HepG2 (cell line): Measurements from ENCODE around the gene MYCBPAP. TPM values are rescaled to one million over a fixed set of nuclear protein-coding genes. Genes with fewer than 3 reads are reported as not detected.

Experiments
- CAMTA2 ChIP-seq: sonication (generic); formaldehyde crosslinking; IDR thresholded peaks from 2 replicates; pipeline ENCODE4 v1.4.0; 2020; ENCODE audit warnings: mild to moderate bottlenecking, missing genetic modification reagents, borderline replicate concordance
- FOXP4 ChIP-seq: sonication (generic); formaldehyde crosslinking; IDR thresholded peaks from 2 replicates; pipeline ENCODE4 v1.4.0; 2020; ENCODE audit warnings: missing genetic modification reagents
- HOXA9 ChIP-seq: sonication (generic); formaldehyde crosslinking; IDR thresholded peaks from 2 replicates; pipeline ENCODE4 v1.8.1; 2022; ENCODE audit warnings: missing genetic modification reagents, mild to moderate bottlenecking, moderate library complexity, borderline replicate concordance
- IRX3 ChIP-seq: sonication (generic); formaldehyde crosslinking; IDR thresholded peaks from 2 replicates; pipeline ENCODE4 v1.8.1; 2023; ENCODE audit warnings: mild to moderate bottlenecking, low read depth, missing genetic modification reagents, borderline replicate concordance
- JDP2 ChIP-seq: sonication (generic); formaldehyde crosslinking; IDR thresholded peaks from 2 replicates; pipeline ENCODE4 v1.8.1; 2022; ENCODE audit warnings: missing genetic modification reagents, borderline replicate concordance
- NR1H2 ChIP-seq: sonication (generic); formaldehyde crosslinking; IDR thresholded peaks from 2 replicates; pipeline ENCODE4 v1.8.1; 2022; ENCODE audit warnings: low read depth, missing genetic modification reagents, borderline replicate concordance
- REPIN1 ChIP-seq: sonication (generic); formaldehyde crosslinking; IDR thresholded peaks from 2 replicates; pipeline ENCODE4 v1.8.0; 2022; ENCODE audit warnings: missing genetic modification reagents, low read depth, mild to moderate bottlenecking, borderline replicate concordance
- RXRB ChIP-seq: IDR thresholded peaks from 2 replicates; pipeline ENCODE4 v1.6.1; 2016; ENCODE audit warnings: borderline replicate concordance, missing genetic modification reagents, missing compliant biosample characterization
- SMAD1 ChIP-seq: sonication (generic); formaldehyde crosslinking; IDR thresholded peaks from 2 replicates; pipeline ENCODE4 v1.4.0; 2020; ENCODE audit warnings: missing genetic modification reagents, low read depth, mild to moderate bottlenecking, borderline replicate concordance
- SP5 ChIP-seq: IDR thresholded peaks from 2 replicates; pipeline ENCODE4 v1.6.1; 2016; ENCODE audit warnings: low read depth, borderline replicate concordance
- TP53 ChIP-seq: sonication (generic); formaldehyde crosslinking; conservative IDR thresholded peaks from 2 replicates; pipeline ENCODE4 v1.4.0; 2020; ENCODE audit warnings: missing genetic modification reagents
- U2AF2 ChIP-seq: fragments of 200-400 bp; formaldehyde crosslinking; IDR thresholded peaks from 2 replicates; pipeline ENCODE4 v1.6.1; 2017; ENCODE audit warnings: low read depth, mild to moderate bottlenecking, low read length
- ZBTB20 ChIP-seq: sonication (generic); formaldehyde crosslinking; IDR thresholded peaks from 2 replicates; pipeline ENCODE4 v1.8.1; 2023; ENCODE audit warnings: missing genetic modification reagents, low read depth, mild to moderate bottlenecking, borderline replicate concordance
- ZNF501 ChIP-seq: sonication (generic); formaldehyde crosslinking; IDR thresholded peaks from 2 replicates; pipeline ENCODE4 v1.5.1; 2020; ENCODE audit warnings: mild to moderate bottlenecking, moderate library complexity, missing genetic modification reagents
- ZNF644 ChIP-seq: IDR thresholded peaks from 2 replicates; pipeline ENCODE4 v1.6.1; 2016; ENCODE audit warnings: low read depth
- ZNF749 ChIP-seq: sonication (generic); formaldehyde crosslinking; IDR thresholded peaks from 2 replicates; pipeline ENCODE4 v1.8.0; 2022; ENCODE audit warnings: mild to moderate bottlenecking, missing genetic modification reagents, moderate library complexity, borderline replicate concordance
- ZNF83 ChIP-seq: sonication (generic); formaldehyde crosslinking; IDR thresholded peaks from 2 replicates; pipeline ENCODE4 v1.4.0; 2020; ENCODE audit warnings: missing genetic modification reagents, mild to moderate bottlenecking, borderline replicate concordance
- ZUFSP ChIP-seq: sonication (generic); formaldehyde crosslinking; IDR thresholded peaks from 2 replicates; pipeline ENCODE4 v1.9.0; 2021; ENCODE audit warnings: missing genetic modification reagents, mild to moderate bottlenecking, borderline replicate concordance
- polyA plus RNA-seq, 8 experiments: library from polyadenylated mRNA; depleted of rRNA in 3 of 8; stranded (reverse) in 7 of 8; unstranded in 1 of 8; fragments of >200 nt; fragmentation: Illumina TruSeq in 4 of 8; extraction: Trizol in 4 of 8; gene quantifications; 2 replicates each; pipeline versions ENCODE4 v1.2.1 to v1.2.3, GENCODE V29; 2011 to 2016; ENCODE audit warnings: low read depth in 4 of 8, missing spikeins in 1 of 8, mixed read lengths in 1 of 8; ENCODE audit not compliant: insufficient read depth in 1 of 8
- total RNA-seq, 5 experiments: library from RNA; depleted of rRNA; stranded (reverse); fragments of >200 nt; fragmentation: Illumina TruSeq; extraction: Trizol; gene quantifications; 2 replicates each; pipeline ENCODE4 v1.2.3, GENCODE V29; 2016; ENCODE audit warnings: low read depth in 1 of 5
- TF ChIP-seq, protein P1 (sequence below): sonication (generic); formaldehyde crosslinking; IDR thresholded peaks from 2 replicates; pipeline ENCODE4 v1.5.0; 2020; ENCODE audit warnings: missing genetic modification reagents, mild to moderate bottlenecking, borderline replicate concordance
- TF ChIP-seq, protein P2 (sequence below): IDR thresholded peaks from 2 replicates; pipeline ENCODE4 v1.6.1; 2016; ENCODE audit warnings: mild to moderate bottlenecking, missing biosample characterization, missing genetic modification reagents
- TF ChIP-seq, protein P3 (sequence below): sonication (generic); formaldehyde crosslinking; IDR thresholded peaks from 2 replicates; pipeline ENCODE4 v1.4.0; 2020; ENCODE audit warnings: missing genetic modification reagents

The MYCBPAP gene
- total and polyA plus RNA-seq, 2 of the 13 experiments (the other 11 are each of a cell fraction or from before 2014, with no cell fraction given): 0.22 to 0.24 TPM

DNA sequence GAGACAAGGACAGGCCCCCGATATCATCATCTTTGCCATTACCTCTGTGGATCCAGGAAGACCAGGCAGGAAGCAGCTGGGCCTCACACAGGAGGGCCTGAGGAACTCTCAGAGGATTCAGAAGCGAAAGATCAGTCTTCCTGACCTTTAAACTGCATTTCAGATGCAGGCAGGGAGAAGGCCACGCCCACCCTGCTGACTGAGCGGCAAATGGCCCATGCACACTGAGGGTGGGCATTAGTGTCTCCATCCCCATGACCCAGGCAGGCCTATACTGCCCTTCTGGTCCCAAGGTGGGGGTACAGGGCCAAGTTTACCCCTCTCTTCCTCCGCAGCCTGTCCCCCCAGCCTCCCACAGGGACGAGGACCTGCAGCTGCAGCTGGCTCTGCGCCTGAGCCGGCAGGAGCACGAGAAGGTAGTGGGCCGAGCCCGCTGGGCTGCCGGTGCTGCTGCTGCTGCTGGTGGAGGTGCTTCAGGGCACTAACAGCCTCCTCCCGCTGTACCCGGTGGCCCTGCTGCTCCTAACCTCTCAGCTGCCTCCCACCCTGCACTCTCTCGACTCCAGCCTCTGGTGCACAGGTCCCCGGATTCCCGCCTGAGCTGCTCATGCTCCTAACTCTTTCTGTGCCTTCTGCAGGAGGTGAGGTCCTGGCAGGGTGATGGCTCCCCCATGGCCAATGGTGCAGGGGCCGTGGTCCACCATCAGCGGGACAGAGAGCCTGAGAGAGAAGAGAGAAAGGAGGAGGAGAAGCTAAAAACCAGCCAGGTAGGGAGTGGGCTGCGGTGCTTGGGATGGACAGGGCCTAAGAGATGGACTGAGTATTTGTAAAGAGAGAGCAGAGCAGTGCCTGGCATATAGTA lies 30.5 kb downstream of the MYCBPAP start (continued):
- TF ChIP-seq, protein P1, sequence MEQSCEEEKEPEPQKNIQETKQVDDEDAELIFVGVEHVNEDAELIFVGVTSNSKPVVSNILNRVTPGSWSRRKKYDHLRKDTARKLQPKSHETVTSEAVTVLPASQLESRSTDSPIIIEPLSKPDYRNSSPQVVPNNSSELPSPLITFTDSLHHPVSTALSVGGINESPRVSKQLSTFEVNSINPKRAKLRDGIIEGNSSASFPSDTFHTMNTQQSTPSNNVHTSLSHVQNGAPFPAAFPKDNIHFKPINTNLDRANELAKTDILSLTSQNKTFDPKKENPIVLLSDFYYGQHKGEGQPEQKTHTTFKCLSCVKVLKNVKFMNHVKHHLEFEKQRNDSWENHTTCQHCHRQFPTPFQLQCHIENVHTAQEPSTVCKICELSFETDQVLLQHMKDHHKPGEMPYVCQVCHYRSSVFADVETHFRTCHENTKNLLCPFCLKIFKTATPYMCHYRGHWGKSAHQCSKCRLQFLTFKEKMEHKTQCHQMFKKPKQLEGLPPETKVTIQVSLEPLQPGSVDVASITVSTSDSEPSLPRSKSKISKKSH (CRISPR knock-in tag): no peak
- TF ChIP-seq ZNF83 (0 out of 2 replicates have a peak, but pooled peaks have one; percentile 45), RXRB (peak; percentile 49; the same call in 1 of the 2 replicates), ZNF749 (CRISPR knock-in tag) (no peak), CAMTA2 (CRISPR knock-in tag) (no peak), ZBTB20 (CRISPR knock-in tag) (no peak), ZNF501 (CRISPR knock-in tag) (no peak), NR1H2 (CRISPR knock-in tag) (no peak), U2AF2 (no peak), IRX3 (CRISPR knock-in tag) (no peak), SP5 (peak; percentile 79), JDP2 (CRISPR knock-in tag) (no peak), HOXA9 (no peak), ZNF644 (CRISPR knock-in tag) (no peak), SMAD1 (CRISPR knock-in tag) (no peak), FOXP4 (CRISPR knock-in tag) (no peak), ZUFSP (CRISPR knock-in tag) (no peak), REPIN1 (CRISPR knock-in tag) (no peak), TP53 (CRISPR knock-in tag) (no peak)
- TF ChIP-seq, protein P2, sequence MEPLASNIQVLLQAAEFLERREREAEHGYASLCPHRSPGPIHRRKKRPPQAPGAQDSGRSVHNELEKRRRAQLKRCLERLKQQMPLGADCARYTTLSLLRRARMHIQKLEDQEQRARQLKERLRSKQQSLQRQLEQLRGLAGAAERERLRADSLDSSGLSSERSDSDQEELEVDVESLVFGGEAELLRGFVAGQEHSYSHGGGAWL (CRISPR knock-in tag): peak; percentile 42; the same call in 1 of the 2 replicates
- TF ChIP-seq, protein P3, sequence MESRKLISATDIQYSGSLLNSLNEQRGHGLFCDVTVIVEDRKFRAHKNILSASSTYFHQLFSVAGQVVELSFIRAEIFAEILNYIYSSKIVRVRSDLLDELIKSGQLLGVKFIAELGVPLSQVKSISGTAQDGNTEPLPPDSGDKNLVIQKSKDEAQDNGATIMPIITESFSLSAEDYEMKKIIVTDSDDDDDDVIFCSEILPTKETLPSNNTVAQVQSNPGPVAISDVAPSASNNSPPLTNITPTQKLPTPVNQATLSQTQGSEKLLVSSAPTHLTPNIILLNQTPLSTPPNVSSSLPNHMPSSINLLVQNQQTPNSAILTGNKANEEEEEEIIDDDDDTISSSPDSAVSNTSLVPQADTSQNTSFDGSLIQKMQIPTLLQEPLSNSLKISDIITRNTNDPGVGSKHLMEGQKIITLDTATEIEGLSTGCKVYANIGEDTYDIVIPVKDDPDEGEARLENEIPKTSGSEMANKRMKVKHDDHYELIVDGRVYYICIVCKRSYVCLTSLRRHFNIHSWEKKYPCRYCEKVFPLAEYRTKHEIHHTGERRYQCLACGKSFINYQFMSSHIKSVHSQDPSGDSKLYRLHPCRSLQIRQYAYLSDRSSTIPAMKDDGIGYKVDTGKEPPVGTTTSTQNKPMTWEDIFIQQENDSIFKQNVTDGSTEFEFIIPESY (CRISPR knock-in tag): no peak
